Stimulated activated CD4-positive, alpha-beta T cell treated with anti-CD3 and anti-CD28 coated beads, Interleukin-4, amount 100 ng/mL, for 48 hours (primary cell): ENCODE data around the gene CRTC1.

ENCODE experiments used
- DNase-seq, 2 donors: peaks; one replicate each; pipeline ENCODE4 v3.0.0-alpha.2; 2020; ENCODE audit warnings: low read depth in 2 of 2

The CRTC1 gene

DNA sequence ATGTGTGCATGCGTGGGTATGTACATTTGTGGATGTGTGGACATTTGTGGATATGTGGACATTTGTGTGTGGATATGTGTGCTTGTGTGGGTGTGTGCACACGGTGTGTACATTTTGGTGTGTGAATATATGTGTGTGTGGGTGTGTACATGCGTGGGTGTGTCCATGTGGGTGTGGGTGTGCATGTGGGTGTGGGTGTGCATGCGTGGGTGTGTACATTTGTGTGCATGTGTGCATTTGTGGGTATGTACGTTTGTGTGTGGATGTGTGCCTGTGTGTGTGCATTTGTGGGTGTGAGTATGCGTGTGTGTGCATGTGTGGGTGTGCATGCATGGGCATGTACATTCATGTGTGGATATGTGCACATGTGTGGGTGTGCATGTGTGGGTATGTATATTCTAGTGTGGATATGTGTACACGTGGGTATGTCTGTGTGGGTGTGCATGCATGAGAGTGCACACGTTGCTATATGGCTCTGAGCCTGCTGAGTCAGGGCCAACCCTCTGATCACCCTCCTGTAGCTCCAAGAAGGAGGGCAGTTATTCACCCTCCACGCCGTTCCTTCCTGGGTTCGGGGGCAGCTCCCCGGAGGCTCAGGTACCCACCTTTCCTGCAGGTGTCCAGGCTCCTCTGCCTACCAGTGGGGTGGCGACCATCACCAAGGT lies 87.3 kb downstream of the CRTC1 start:
- no peak for DNase-seq

DNA sequence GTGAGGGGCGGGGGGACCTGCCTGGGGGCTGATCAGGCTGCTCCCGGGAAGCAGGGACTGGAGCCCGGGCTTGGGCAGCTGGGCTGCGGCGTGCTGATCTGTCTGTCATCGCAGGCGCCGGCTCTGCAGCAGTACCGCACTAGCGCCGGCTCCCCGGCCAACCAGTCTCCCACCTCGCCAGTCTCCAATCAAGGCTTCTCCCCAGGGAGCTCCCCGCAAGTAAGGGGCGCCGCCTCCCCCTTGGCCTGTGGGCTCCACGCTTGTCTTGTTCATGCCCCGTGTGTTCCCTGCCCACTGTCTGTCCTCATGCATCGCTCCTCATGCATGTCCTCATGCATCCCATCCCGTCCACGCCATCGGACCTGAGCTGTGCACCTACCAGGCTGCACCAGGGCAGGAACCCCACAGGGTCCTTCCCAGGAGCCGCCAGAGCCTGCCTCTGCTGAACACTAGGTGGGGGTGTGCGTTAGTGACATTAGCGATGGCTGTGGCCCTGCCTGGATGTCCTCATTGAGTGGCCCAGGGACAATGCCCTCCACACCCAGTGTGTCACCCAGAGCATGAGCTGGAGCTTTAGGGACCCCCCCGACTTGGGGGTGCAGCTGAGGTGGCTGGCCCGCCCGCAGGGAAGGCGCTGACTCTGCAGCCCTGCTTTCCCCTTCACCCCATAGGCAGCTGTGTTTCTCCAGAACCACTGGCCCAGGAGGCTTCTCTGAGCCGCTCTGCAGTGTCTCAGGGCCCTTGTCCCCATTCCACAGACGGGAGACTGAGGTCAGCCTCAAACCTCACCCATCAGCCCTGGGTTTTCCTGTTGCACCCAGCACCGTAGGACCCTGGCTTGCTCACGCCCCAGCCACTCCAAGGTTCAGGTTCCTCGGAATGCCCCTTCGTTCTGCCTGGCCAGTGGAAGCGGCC lies 88.1 kb downstream of the CRTC1 start:
- DNase-seq = no peak

DNA sequence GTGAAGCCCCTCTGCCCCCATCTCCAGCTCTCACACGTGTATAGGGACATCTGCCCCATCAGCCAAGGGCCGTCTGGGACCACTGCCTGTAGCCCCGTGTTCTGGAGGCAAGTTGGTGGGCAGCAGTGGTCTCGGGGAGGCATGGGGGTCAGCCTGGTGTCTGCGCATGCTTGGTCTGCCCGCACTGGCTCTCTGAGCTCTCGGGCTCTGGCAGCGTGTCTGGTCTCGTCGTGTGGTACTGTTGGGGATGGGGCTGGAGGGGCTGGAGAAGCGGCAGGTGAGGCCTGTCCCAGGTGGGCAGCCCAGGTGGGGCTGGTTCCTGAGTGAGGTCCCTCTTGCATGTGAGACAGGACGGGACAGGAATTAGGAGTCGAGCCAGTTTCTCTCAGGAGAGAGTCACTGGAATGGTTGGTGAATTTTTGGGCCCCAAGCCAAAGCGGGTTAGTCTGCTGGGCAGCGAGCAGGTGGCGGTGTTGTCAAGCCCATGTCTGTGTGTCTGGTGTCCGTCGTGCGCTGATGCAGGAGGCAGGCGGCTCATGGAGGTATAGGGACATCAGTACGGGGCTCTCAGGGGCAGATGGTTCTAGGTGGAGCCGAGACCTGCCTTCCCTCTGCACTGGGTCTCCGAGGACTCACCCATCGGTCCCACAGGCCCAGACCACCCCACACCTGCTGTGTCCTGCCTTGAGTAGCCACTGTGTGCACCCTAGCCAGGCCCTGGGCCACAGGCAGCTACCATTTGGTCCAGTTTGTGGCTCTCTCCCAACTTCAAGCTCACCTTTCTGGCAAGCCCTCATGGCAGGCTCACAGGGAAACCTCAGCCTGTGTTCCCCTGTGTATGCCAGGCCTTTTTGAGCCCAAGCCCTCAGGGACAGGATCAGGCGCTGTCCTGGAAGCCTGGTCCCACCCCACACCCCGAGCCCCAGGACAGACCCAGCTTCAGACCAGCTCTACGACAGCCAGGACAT lies 89.4 kb downstream of the CRTC1 start:
- no peak for DNase-seq

- no peak for DNase-seq
These were observed 90.2 kb downstream of the CRTC1 start for GRCh38 chr19:18773682-18774081.

- DNase-seq = no peak
These were observed 90.6 kb downstream of the CRTC1 start for GRCh38 chr19:18774107-18774506.

GRCh38 chr19:18774782-18775444 lies 91.4 kb downstream of the CRTC1 start:
- no peak for DNase-seq

DNA sequence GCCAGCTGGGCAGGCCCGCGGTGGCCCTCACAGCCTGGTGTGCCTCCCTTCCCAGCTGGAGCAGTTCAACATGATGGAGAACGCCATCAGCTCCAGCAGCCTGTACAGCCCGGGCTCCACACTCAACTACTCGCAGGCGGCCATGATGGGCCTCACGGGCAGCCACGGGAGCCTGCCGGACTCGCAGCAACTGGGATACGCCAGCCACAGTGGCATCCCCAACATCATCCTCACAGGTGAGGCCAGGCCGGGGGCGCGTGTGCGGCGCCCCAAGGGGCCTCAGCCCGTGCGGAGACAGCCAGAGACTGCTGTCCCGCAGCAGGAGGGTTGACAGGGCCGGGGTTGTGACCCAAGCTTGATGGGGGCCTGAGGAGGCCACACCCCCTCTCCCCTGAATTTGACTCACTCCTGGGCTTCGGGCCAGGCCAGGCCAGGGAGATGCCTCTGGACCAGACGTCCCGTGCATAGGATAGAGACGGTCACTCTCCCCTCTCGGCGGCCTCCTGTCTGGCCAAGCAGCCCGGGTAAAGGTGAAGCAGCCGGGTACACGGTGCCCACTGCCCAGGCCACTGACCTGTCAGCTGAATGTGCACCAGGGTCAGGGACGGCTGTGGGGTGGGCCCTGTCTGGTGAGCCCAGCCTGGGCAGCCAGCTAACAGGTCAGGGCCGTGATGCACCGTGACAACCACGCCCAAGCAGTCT lies 92.3 kb downstream of the CRTC1 start:
- no peak for DNase-seq

GRCh38 chr19:18776288-18776594 lies 92.8 kb downstream of the CRTC1 start:
- no peak for DNase-seq

DNA sequence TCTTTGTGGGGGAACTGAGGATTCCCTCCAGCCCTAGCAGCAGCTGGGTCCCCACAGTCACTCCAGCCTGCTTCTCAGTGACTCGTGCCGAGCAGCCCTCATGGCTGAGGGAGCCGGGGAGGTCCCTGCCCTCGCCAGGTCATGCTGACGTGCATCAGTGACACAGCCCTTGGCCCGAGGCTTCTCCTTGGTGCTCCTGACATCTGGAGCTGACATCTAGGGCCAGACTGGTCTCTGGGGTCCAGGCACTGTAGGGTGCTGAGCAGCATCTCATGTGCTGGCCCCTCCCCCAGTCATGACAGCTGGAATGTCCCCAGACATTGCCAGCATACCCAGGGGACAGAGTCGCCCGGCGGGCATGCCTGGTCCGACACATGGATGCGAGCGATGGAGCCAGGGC lies 93.3 kb downstream of the CRTC1 start:
- no peak for DNase-seq

DNA sequence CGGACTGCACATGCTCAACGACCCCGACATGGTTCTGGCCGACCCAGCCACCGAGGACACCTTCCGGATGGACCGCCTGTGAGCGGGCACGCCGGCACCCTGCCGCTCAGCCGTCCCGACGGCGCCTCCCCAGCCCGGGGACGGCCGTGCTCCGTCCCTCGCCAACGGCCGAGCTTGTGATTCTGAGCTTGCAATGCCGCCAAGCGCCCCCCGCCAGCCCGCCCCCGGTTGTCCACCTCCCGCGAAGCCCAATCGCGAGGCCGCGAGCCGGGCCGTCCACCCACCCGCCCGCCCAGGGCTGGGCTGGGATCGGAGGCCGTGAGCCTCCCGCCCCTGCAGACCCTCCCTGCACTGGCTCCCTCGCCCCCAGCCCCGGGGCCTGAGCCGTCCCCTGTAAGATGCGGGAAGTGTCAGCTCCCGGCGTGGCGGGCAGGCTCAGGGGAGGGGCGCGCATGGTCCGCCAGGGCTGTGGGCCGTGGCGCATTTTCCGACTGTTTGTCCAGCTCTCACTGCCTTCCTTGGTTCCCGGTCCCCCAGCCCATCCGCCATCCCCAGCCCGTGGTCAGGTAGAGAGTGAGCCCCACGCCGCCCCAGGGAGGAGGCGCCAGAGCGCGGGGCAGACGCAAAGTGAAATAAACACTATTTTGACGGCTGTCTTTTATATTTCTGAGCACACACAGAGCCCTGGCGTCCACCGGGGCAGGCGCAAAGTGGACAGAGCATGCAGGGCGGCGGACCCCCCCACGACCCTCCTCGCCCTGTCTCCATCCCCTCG lies 94.0 kb downstream of the CRTC1 start:
- DNase-seq = no peak

DNA sequence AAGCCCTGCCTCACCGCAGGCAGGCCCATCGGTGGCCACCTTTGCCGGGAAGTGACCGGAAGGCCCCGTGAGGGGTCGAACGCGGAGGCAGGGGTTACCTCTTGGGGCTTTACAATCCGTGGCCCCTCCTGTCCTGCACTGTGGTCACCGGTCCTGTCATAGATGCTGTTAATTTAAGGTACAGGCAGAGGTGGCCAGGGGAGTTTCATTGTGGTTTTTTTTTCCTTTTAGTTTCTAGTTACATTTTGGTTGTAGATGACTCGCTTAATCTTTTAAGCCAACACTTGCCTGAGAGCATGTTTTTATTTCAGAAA lies 94.6 kb downstream of the CRTC1 start:
- no peak for DNase-seq

GRCh38 chr19:18778826-18779495 lies 95.5 kb downstream of the CRTC1 start:
- DNase-seq = no peak

GRCh38 chr19:18780081-18780480 lies 96.6 kb downstream of the CRTC1 start:
- no peak for DNase-seq

GRCh38 chr19:18780631-18781030 lies 97.2 kb downstream of the CRTC1 start:
- DNase-seq = no peak

DNA sequence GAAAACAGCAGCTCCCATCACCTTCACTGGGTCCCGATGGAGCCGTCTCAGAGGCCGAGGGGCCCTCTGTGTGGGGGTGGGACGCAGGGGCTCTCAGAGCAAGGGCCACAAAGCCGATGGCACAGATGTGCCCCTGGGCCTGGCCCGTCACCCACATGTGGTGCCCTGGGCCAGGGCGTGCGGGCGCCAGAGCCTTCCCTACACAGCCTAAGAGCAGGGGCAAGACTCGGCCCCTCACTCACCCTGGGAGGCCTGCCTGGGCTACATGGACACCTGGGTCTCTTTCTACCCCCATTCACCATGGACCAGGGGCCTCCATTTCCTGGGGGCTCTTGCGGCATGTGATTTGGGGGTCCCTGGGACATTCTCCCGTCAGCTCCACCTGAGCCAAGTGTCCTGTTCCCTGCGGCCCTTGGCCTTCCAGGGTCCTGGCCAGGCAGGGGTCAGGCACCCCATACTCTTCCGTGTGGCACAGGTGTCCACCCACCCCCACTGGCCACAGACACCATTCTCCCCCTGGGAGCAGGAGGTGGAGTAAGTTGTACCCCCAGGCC lies 97.6 kb downstream of the CRTC1 start:
- DNase-seq = no peak

DNA sequence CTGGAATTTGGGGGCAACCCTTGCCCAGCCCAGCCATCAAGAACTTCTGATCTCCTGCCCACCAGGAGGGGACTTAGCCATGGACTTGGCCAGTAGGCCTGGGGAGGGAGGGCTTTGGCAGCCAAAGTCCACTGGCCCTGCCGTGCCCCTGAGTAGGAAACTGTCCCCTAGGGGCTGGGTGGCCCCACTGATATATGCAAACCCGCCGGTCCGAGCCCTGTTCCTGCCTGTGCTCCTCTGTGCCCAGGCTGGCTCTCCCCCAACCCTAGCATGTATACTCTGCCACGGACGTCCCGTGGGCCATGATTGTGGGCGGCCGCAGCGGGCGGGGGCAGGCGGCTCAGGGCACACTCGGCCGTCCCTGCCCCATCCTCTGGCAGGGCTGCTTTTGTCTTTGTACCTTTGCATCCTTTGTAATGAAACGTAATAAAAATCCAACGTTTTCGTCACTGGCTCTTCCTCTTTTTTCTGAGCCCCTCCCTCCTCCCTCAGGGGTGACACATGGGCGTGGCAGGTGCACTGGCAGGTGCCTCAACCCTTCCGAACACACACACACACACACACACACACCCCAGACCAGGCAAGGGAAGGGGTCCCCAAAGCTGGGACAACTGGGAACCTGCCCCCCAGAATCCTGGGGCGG lies 98.5 kb downstream of the CRTC1 start:
- DNase-seq = no peak

DNA sequence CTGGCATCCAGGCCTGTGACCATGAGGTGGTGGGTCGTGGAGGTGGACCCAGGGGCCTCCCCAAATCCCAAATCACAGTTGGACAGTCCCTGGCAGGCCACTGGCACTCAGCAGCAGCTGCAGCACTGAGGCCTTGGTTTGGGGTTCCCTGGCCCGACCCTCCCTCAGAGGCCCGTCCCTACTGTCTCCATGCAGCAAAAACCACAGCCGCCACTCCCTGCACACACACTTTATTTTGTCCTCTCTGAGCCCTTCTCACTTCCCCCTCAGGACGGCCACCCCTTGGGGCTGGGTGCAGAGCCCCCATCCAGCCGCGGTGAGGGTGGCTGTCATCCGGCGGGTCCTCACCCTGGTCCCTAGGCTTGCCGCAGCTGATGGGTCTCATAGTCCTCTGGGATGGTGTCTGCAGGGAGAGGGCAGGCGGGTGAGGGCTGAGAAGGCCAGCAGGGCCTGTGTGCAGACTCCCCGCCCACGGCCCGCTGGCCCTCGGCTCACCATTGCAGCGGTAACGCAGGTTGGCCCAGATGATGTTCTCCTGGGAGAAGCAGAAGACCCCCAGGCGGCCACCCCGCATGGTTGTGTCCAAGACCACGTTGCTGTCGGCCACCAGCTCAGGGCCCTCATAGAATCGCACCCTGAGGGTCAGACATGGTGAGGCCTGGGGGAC lies 99.2 kb downstream of the CRTC1 start:
- DNase-seq = no peak

DNA sequence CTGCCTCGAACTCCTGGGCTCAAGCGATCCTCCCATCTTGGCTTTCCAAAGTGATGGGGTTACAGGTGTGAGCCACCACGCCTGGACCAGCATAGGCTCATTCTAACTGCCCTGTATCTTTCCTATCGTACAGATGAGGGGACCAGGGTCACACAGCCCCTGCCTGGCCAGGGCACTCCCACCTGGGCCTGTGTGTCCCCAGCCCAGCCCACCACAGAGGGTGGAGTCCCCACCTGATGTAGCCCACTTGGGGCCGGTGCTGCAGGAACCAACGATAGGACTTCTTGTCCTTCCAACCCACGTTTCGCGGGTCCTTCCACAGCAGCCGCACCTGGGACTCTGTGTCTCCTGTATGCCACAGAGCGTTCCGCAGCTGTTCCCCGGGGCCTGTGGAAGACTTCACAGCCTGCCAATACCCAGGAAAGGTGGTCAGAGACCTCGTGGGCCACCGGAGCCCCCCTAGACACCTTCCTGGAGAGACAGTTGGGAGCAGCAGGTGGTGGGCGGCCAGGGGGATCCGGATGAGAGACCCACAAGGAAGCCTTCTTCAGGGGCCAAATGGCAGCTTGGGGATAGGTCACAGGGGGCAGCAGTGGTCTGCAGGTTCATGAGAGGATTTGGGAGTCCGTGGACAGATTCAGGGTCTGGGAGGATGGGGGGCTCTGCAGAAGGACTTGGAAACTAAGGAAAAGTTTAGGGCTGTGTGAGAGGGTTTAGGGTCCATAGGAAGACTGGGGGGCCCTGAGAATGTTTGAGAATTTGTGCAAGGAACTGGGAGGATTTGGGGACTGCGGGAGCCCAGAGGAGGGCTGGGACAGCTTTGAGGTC lies 100.7 kb downstream of the CRTC1 start:
- DNase-seq = no peak
